GM18951 (cell line): ENCODE measurements around the gene PDE6D.

Source experiments
- POLR2A ChIP-seq: IDR thresholded peaks from 4 replicates; pipeline ENCODE4 v1.6.1; 2011; ENCODE audit warnings: mild to moderate bottlenecking; ENCODE audit not compliant: insufficient read length, insufficient read depth; ENCODE audit errors: extremely low read depth
- in situ Hi-C: fragments of 300-500 bp; cut with MboI; formaldehyde crosslinking; loops from one replicate; pipeline ENCODE4 v1.12.0; 2022; ENCODE audit warnings: low sequenced_read_pairs, mixed read lengths, inconsistent platforms; ENCODE audit not compliant: unreplicated experiment

PDE6D gene

GRCh38 chr2:231710799-231711676 lies 70.0 kb downstream of the PDE6D start:
- in situ Hi-C loops, result loop anchor here (10.0 kb wide), 1 partner anchor 96 kb away; no protein-coding TSS in a partner anchor
- no peak for TF ChIP-seq POLR2A

DNA sequence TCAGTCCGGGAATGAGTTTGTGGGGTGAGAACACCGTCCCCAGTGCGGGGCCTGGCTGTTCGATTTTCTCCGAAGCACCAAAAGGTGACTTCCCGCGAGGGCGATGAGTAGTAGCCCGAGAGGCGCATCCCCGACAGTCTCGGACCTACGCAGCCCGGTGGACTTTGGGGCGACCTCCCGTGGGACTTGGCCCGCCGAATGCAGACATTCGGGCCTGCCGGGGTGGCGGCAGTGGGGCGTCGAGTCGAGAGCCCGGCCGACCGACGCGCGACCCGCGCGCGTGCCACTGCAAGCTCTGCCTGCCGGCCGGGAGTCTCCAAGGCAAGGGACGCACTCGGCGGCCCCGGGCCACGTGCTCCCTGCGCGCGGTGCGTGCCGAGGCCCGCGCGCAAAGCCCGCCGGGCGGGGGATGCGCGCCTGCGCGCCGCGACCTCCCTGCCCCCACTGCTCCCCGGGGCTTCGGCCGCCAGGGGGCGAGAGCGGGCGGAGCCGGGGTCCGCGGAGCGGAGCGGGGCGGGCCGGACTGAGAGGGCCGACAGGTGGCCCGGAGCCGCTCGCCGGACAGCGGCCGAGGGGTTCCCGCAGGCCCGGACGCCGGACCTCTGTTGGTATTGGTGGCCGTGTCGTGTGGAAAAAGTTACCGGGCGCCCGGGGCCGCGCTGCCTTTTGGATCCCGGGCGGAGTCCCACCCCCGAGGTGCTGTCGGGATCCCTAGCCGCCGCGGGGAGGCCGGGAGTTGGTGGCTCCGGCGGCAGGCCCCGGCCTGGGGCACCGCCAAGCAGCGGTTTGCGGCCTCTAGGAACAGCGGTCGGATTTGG lies 70.9 kb downstream of the PDE6D start:
- in situ Hi-C loops, result loop anchor here (10.0 kb wide), 1 partner anchor 95 kb away; no protein-coding TSS in a partner anchor
- TF ChIP-seq POLR2A, result peak; percentile 86

DNA sequence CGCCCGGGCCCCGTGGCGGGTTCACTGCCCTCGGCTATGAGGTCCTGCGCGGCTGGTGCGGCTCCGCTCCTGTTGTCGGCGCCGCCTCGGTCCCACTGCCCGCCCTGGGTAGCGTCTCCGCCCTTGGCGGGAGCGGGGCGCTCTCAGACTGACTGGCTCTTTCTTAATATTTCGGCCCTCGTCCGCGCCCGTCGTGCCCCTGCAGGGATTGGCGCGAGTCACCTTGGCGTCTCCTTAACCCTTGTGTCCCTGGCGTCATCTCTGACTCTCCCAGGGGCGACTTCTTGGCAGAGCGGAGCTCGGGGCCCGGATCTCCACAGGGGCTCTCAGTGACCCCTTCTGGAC lies 71.5 kb downstream of the PDE6D start:
- in situ Hi-C loops, result no loop called here
- TF ChIP-seq POLR2A, result no peak

- in situ Hi-C loops, result no loop called here
- no peak for TF ChIP-seq POLR2A
Observed at GRCh38 chr2:231708773-231709635, 72.1 kb downstream of the PDE6D start.

DNA sequence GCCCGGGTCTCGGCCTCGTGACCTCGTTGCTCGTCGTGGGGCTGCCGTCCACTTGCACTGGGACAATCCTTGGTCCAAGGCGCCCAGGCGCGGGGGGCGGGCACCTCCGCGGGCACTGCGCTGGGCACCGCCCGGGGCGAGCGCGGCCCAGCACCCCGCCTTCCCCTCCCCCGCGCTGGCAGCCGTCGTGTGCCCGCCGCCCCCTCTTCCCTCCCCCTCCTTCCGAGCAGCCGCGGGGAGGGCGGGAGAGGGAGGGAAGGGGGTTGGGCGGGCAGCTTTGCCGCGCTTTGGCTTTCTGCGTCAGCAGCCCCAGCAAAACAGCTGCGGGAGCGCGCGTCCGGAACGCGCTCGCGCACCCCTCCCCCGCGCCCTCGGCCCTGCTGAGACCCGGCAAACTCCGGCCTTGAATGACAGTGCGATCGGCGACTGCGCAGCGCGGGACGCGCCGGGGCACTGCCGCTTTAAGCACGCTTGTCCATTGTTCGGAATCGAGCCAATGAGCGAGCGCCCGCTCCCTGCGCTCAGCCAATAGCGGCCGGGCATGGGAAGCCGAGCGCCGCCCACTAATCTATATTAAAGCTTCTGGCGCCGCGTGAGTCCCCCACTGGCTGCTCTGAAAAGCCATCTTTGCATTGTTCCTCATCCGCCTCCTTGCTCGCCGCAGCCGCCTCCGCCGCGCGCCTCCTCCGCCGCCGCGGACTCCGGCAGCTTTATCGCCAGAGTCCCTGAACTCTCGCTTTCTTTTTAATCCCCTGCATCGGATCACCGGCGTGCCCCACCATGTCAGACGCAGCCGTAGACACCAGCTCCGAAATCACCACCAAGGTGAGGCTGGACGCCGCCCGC lies 72.9 kb downstream of the PDE6D start, which contains the start of gene PTMA:
Gene PTMA, plus strand, starts transcription at position 599 of the 846 bp plus-strand sequence. Its CDS starts 182 bp downstream, at position 781.
- in situ Hi-C loops, result no loop called here
- peak; percentile 99 for TF ChIP-seq POLR2A

DNA sequence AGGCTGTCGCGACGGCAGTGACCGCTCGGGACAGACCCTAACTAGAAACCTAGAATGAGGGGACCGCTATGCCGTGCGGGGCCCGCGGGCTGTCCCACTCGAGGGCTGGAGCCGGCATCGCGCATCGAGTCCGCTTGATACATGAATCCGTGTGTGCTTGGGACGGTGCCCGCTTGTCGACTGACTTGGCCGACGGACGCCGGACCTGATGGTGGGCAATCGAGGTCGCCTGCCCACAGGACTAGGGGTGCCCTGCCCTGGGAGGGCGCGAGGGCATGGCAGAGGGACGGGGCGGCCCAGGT lies 73.5 kb downstream of the PDE6D start:
- TF ChIP-seq POLR2A, result peak; percentile 18
- in situ Hi-C loops, result no loop called here

GRCh38 chr2:231706731-231707624 lies 74.1 kb downstream of the PDE6D start:
- TF ChIP-seq POLR2A, result peak; percentile 74
- in situ Hi-C loops, result no loop called here

- no peak for TF ChIP-seq POLR2A
- in situ Hi-C loops, result no loop called here
Observed at GRCh38 chr2:231704017-231704416, 77.1 kb downstream of the PDE6D start.

DNA sequence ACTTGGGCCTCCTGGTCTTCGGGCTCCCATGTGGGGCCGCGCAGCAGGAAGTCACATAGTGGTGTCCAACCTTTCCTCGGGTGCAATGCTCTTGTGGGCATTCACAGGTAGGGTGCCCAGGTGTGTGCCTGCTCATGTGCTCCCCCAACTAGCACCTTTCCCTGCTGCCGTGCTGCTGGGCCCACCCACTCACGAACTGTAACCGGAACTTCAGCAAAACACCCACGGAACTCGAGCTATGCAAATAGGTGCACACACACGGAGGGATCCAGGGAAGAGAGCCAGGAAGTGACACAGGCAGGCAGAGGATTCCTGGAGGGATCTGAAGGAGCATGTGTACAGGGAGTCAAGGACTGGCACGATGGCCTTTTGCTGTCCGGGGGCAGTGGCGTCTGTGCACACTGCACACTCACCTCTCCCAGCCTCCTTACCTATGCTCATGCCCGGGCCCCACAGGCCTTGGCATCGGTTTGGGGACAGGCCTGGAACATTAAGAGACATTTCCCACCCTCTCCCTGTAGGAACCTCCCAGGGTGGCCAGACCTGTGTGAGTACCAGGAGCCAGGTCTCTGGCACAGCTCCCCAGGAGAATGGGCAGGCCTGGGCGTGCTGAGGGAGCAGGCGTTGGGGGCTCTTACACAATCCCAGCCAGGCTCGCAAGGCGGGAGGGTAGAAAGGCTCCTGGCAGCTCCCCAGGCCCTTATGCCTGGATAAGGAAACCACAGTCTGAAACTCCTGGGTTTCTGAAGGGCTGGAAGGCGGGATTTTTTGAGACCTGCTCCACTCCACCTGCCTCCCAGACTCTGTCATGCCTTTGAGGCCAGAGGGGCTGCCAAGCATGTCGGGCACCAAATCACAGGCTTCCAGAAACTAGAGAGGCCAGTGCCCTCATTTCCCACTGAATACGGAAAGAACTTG lies 79.4 kb downstream of the PDE6D start:
- no peak for TF ChIP-seq POLR2A
- in situ Hi-C loops, result no loop called here

- no peak for TF ChIP-seq POLR2A
- in situ Hi-C loops, result no loop called here
Observed at GRCh38 chr2:231699006-231699405, 82.1 kb downstream of the PDE6D start.
